Measurements from ENCODE around the gene RIIAD1.
A peak's percentile ranks its signal among the peaks of the same experiment; 100 is the strongest.

Gene RIIAD1

GRCh38 chr1:151693057-151693651, 28.2 kb upstream of the RIIAD1 start:
- Histone ChIP-seq H3K4me3 (ENCODE audit: low read length) (no peak overlapping the region), H3K27me3 (ENCODE audit: control insufficient read depth, insufficient read depth, low read length) (no peaks in the 10 kb centered on the region), H3K4me1 (ENCODE audit: control insufficient read depth, insufficient read depth, low read length) (no peaks in the 10 kb centered on the region), H3K36me3 (ENCODE audit: control insufficient read depth, insufficient read depth, low read length) (peaks cover 2% of the 10 kb centered on the region; the same call in 1 of the 2 replicates), H3K27ac (ENCODE audit: low read length) (no peak overlapping the region), H3K9me3 (ENCODE audit: control insufficient read depth, insufficient read depth, low read length) (no peaks in the 10 kb centered on the region)
- DNase-seq (ENCODE audit: low read depth, low spot score), result peak; percentile 18
- WGBS (ENCODE audit: insufficient coverage, insufficient read length), result no CpG with 5 or more reads among the region's 4 CpGs

- H3K36me3 ChIP-seq (ENCODE audit: control insufficient read depth, insufficient read depth, low read length), result peaks cover 3% of the 10 kb centered on the region; the same call in 1 of the 2 replicates
- H3K9me3 ChIP-seq (ENCODE audit: control insufficient read depth, insufficient read depth, low read length), result no peaks in the 10 kb centered on the region
- DNase-seq (ENCODE audit: low read depth, low spot score), result no peak
- no peak overlapping the region for H3K27ac ChIP-seq (ENCODE audit: low read length)
- H3K27me3 ChIP-seq (ENCODE audit: control insufficient read depth, insufficient read depth, low read length), result no peaks in the 10 kb centered on the region
- H3K4me1 ChIP-seq (ENCODE audit: control insufficient read depth, insufficient read depth, low read length), result no peaks in the 10 kb centered on the region
- no CpG with 5 or more reads among the region's 5 CpGs for WGBS (ENCODE audit: insufficient coverage, insufficient read length)
- no peak overlapping the region for H3K4me3 ChIP-seq (ENCODE audit: low read length)
Observed at GRCh38 chr1:151701515-151701914, 19.8 kb upstream of the RIIAD1 start.

DNA sequence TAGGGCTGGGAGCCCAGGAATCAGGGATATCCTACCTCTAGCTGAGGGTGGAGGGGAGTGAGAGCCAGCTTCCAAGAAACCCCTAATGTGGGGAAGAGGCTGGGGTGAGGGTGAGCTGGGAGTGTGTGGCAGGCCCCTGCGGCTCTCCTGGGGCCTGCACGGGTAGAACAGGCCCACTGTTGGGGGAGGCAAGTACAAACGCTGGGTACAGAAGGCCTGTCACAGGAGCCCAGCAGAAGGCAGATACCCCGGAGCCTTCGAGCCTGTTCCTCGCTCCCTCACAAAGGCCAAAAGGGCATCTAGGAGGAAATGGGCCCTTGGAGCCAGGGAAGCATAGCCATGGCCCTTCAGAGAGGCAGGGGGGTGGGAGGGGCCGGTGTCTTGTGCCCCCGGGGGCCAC, 18.4 kb upstream of the RIIAD1 start:
- H3K36me3 ChIP-seq (ENCODE audit: control insufficient read depth, insufficient read depth, low read length), result peaks cover 3% of the 10 kb centered on the region; the same call in 1 of the 2 replicates
- no peaks in the 10 kb centered on the region for H3K9me3 ChIP-seq (ENCODE audit: control insufficient read depth, insufficient read depth, low read length)
- H3K27ac ChIP-seq (ENCODE audit: low read length), result no peak overlapping the region
- H3K4me3 ChIP-seq (ENCODE audit: low read length), result no peak overlapping the region
- WGBS (ENCODE audit: insufficient coverage, insufficient read length), result no CpG with 5 or more reads among the region's 8 CpGs
- H3K4me1 ChIP-seq (ENCODE audit: control insufficient read depth, insufficient read depth, low read length), result no peaks in the 10 kb centered on the region
- no peak for DNase-seq (ENCODE audit: low read depth, low spot score)
- no peaks in the 10 kb centered on the region for H3K27me3 ChIP-seq (ENCODE audit: control insufficient read depth, insufficient read depth, low read length)

GRCh38 chr1:151703813-151704212, 17.5 kb upstream of the RIIAD1 start:
- no peaks in the 10 kb centered on the region for H3K27me3 ChIP-seq (ENCODE audit: control insufficient read depth, insufficient read depth, low read length)
- no peak for DNase-seq (ENCODE audit: low read depth, low spot score)
- no peaks in the 10 kb centered on the region for H3K4me1 ChIP-seq (ENCODE audit: control insufficient read depth, insufficient read depth, low read length)
- H3K27ac ChIP-seq (ENCODE audit: low read length), result no peak overlapping the region
- no peaks in the 10 kb centered on the region for H3K9me3 ChIP-seq (ENCODE audit: control insufficient read depth, insufficient read depth, low read length)
- H3K4me3 ChIP-seq (ENCODE audit: low read length), result no peak overlapping the region
- no CpG with 5 or more reads among the region's 17 CpGs for WGBS (ENCODE audit: insufficient coverage, insufficient read length)
- peaks cover 3% of the 10 kb centered on the region; the same call in 1 of the 2 replicates for H3K36me3 ChIP-seq (ENCODE audit: control insufficient read depth, insufficient read depth, low read length)

DNA sequence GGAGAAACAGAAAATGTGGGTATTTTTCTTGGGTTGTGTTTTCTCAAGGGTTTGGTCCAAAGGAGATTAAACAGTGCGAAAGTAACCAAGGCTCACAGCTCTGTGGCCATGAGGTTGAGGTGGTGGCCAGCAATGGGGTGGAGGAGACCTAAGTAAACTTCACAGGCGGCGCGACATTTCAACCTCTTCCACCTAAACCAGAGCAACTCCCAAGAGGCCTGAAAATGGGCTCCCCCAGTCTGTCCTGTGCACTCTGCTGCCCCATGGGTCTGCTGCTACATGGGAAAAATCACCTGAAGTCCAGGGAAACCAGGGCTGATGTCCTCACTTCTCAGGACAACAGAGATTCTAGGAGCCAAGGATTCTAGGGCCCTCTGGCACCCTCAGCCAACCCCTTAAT, 17.1 kb upstream of the RIIAD1 start:
- H3K4me3 ChIP-seq (ENCODE audit: low read length), result no peak overlapping the region
- no peak for DNase-seq (ENCODE audit: low read depth, low spot score)
- peaks cover 2% of the 10 kb centered on the region; the same call in 1 of the 2 replicates for H3K36me3 ChIP-seq (ENCODE audit: control insufficient read depth, insufficient read depth, low read length)
- H3K4me1 ChIP-seq (ENCODE audit: control insufficient read depth, insufficient read depth, low read length), result no peaks in the 10 kb centered on the region
- no peaks in the 10 kb centered on the region for H3K9me3 ChIP-seq (ENCODE audit: control insufficient read depth, insufficient read depth, low read length)
- no CpG with 5 or more reads among the region's 4 CpGs for WGBS (ENCODE audit: insufficient coverage, insufficient read length)
- H3K27ac ChIP-seq (ENCODE audit: low read length), result no peak overlapping the region
- no peaks in the 10 kb centered on the region for H3K27me3 ChIP-seq (ENCODE audit: control insufficient read depth, insufficient read depth, low read length)

- DNase-seq (ENCODE audit: low read depth, low spot score), result no peak
- H3K9me3 ChIP-seq (ENCODE audit: control insufficient read depth, insufficient read depth, low read length), result no peaks in the 10 kb centered on the region
- no peaks in the 10 kb centered on the region for H3K4me1 ChIP-seq (ENCODE audit: control insufficient read depth, insufficient read depth, low read length)
- H3K4me3 ChIP-seq (ENCODE audit: low read length), result no peak overlapping the region
- H3K36me3 ChIP-seq (ENCODE audit: control insufficient read depth, insufficient read depth, low read length), result no peaks in the 10 kb centered on the region
- no peaks in the 10 kb centered on the region for H3K27me3 ChIP-seq (ENCODE audit: control insufficient read depth, insufficient read depth, low read length)
- no CpG with 5 or more reads among the region's 7 CpGs for WGBS (ENCODE audit: insufficient coverage, insufficient read length)
- H3K27ac ChIP-seq (ENCODE audit: low read length), result no peak overlapping the region
Observed at GRCh38 chr1:151705146-151705545, 16.2 kb upstream of the RIIAD1 start.

GRCh38 chr1:151705753-151706463, 15.4 kb upstream of the RIIAD1 start:
- Histone ChIP-seq H3K4me1 (ENCODE audit: control insufficient read depth, insufficient read depth, low read length) (no peaks in the 10 kb centered on the region), H3K27me3 (ENCODE audit: control insufficient read depth, insufficient read depth, low read length) (no peaks in the 10 kb centered on the region), H3K4me3 (ENCODE audit: low read length) (no peak overlapping the region), H3K9me3 (ENCODE audit: control insufficient read depth, insufficient read depth, low read length) (no peaks in the 10 kb centered on the region), H3K36me3 (ENCODE audit: control insufficient read depth, insufficient read depth, low read length) (no peaks in the 10 kb centered on the region), H3K27ac (ENCODE audit: low read length) (no peak overlapping the region)
- WGBS (ENCODE audit: insufficient coverage, insufficient read length), result no CpG with 5 or more reads among the region's 11 CpGs
- DNase-seq (ENCODE audit: low read depth, low spot score), result no peak

DNA sequence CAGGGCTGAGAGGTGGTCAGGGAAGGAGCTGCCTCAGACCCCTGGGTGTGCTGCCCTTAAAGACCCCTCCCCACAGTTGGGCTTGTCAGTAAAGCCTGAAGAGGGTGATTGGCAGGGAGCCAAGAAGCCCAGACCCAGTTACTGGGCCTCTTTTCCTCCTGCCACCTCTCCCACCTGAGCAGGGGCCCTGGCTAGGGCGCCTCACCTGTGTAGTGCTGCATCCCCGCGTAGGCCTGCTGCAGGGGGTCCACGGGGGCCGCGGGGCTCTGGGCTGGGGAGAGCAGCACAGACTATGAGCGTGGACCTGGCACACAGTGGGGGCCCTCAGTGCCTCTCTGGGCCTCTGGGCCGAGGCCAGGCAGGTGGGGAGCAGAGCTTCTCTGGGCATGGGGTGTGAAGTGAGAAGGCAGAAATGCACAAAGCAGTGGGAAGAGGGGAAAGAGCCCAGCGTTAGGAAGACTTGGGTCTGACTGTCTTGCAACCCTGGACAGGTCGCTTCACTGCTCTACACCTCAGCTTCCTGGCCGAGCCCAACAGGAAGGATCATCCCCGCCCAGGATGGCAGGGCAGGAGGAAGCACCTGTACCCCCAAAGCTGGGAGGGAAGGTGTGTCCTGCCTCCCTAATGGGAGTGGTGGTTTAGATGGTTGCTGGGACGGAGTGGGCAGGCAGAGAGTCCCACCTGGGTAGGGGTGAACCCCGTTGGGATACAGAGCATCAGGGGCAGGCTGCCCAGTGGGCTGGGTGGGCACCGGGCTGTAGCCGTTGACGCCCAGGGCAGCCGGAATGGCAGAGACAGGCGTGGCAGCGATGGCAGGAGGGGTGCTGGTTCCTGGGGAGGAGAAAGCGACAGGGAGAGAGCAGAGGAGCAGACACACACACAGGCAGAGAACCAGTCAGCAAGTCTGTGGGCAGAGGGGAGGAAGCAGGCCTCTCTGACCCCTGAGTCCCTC, 14.6 kb upstream of the RIIAD1 start:
- no peak overlapping the region for H3K27ac ChIP-seq (ENCODE audit: low read length)
- no CpG with 5 or more reads among the region's 21 CpGs for WGBS (ENCODE audit: insufficient coverage, insufficient read length)

GRCh38 chr1:151707541-151708065, 13.7 kb upstream of the RIIAD1 start:
- no peaks in the 10 kb centered on the region for H3K27me3 ChIP-seq (ENCODE audit: control insufficient read depth, insufficient read depth, low read length)
- no peaks in the 10 kb centered on the region for H3K9me3 ChIP-seq (ENCODE audit: control insufficient read depth, insufficient read depth, low read length)
- no peak for DNase-seq (ENCODE audit: low read depth, low spot score)
- no CpG with 5 or more reads among the region's 15 CpGs for WGBS (ENCODE audit: insufficient coverage, insufficient read length)
- H3K4me1 ChIP-seq (ENCODE audit: control insufficient read depth, insufficient read depth, low read length), result no peaks in the 10 kb centered on the region
- no peaks in the 10 kb centered on the region for H3K36me3 ChIP-seq (ENCODE audit: control insufficient read depth, insufficient read depth, low read length)
- no peak overlapping the region for H3K27ac ChIP-seq (ENCODE audit: low read length)
- H3K4me3 ChIP-seq (ENCODE audit: low read length), result no peak overlapping the region

More for the DNA sequence above, 14.6 kb upstream of the RIIAD1 start:
- H3K9me3 ChIP-seq (ENCODE audit: control insufficient read depth, insufficient read depth, low read length), result no peaks in the 10 kb centered on the region
- H3K27me3 ChIP-seq (ENCODE audit: control insufficient read depth, insufficient read depth, low read length), result no peaks in the 10 kb centered on the region
- H3K4me1 ChIP-seq (ENCODE audit: control insufficient read depth, insufficient read depth, low read length), result no peaks in the 10 kb centered on the region
- no peak for DNase-seq (ENCODE audit: low read depth, low spot score)
- H3K4me3 ChIP-seq (ENCODE audit: low read length), result no peak overlapping the region
- H3K36me3 ChIP-seq (ENCODE audit: control insufficient read depth, insufficient read depth, low read length), result no peaks in the 10 kb centered on the region

GRCh38 chr1:151708891-151709290, 12.4 kb upstream of the RIIAD1 start:
- DNase-seq (ENCODE audit: low read depth, low spot score), result no peak
- Histone ChIP-seq H3K4me1 (ENCODE audit: control insufficient read depth, insufficient read depth, low read length) (no peaks in the 10 kb centered on the region), H3K27me3 (ENCODE audit: control insufficient read depth, insufficient read depth, low read length) (no peaks in the 10 kb centered on the region), H3K4me3 (ENCODE audit: low read length) (no peak overlapping the region), H3K36me3 (ENCODE audit: control insufficient read depth, insufficient read depth, low read length) (no peaks in the 10 kb centered on the region), H3K27ac (ENCODE audit: low read length) (no peak overlapping the region), H3K9me3 (ENCODE audit: control insufficient read depth, insufficient read depth, low read length) (no peaks in the 10 kb centered on the region)
- no CpG with 5 or more reads among the region's 15 CpGs for WGBS (ENCODE audit: insufficient coverage, insufficient read length)
